Esophagus muscularis mucosa (tissue), 4 donors: ENCODE measurements around the gene LEP. TPM values are rescaled to one million over a fixed set of nuclear protein-coding genes. Genes with fewer than 3 reads are reported as not detected.
A peak's percentile ranks its signal among the peaks of the same experiment; 100 is the strongest.

Experiments
- DNase-seq: peaks from one replicate; pipeline ENCODE4 v3.0.0-alpha.2; 2017; ENCODE audit errors: extremely low spot score
- H3K27ac ChIP-seq, 4 donors: fragments of 200-600 bp; sonication (generic); replicated peaks in 1 of 4; 1 replicate in 3 of 4; 2 replicates in 1 of 4; pipeline ENCODE4 v1.5.1; 2016 to 2019; ENCODE audit warnings: mild to moderate bottlenecking in 1 of 4
- H3K27me3 ChIP-seq, 4 donors: fragments of 200-600 bp; sonication (generic); one replicate each; pipeline versions ENCODE4 v1.5.1 to v1.6.0; 2016 to 2019
- H3K36me3 ChIP-seq, 4 donors: fragments of 200-600 bp; sonication (generic); one replicate each; pipeline ENCODE4 v1.5.1; 2016 to 2019
- H3K4me1 ChIP-seq, 4 donors: fragments of 200-600 bp; sonication (generic); one replicate each; pipeline ENCODE4 v1.5.1; 2016 to 2019
- H3K4me3 ChIP-seq, 4 donors: fragments of 200-600 bp; sonication (generic); 1 replicate in 2 of 4; 2 replicates in 2 of 4; pipeline ENCODE4 v1.5.1; 2016 to 2019; ENCODE audit warnings: mild to moderate bottlenecking in 4 of 4, moderate library complexity in 1 of 4
- H3K9me3 ChIP-seq, 4 donors: fragments of 200-600 bp; sonication (generic); 1 replicate in 3 of 4; 2 replicates in 1 of 4; pipeline ENCODE4 v1.5.1; 2016 to 2019
- CTCF ChIP-seq, 3 experiments: fragments of 200-600 bp in 2 of 3; fragments of 450-650 bp in 1 of 3; sonication (generic) in 2 of 3; IDR thresholded peaks; one replicate each; pipeline ENCODE4 v1.5.1; 2017 to 2019; ENCODE audit warnings: antibody characterized with exemption in 3 of 3, mild to moderate bottlenecking in 2 of 3, moderate library complexity in 1 of 3
- EP300 ChIP-seq: sonication (generic); formaldehyde crosslinking; IDR thresholded peaks from one replicate; pipeline ENCODE4 v1.6.1; 2017; ENCODE audit warnings: antibody characterized with exemption
- POLR2A ChIP-seq: fragments of 450-650 bp; IDR thresholded peaks from one replicate; pipeline ENCODE4 v1.6.1; 2017; ENCODE audit warnings: antibody characterized with exemption, moderate library complexity, mild to moderate bottlenecking, low read depth
- POLR2AphosphoS5 ChIP-seq, 2 donors: sonication (generic); formaldehyde crosslinking; IDR thresholded peaks; one replicate each; pipeline ENCODE4 v1.6.1; 2017; ENCODE audit warnings: antibody characterized with exemption in 2 of 2
- WGBS: methylation state at CpG from one replicate; pipeline ENCODE4 v1.1.5; 2018; 5-methylcytosine and 5-hydroxymethylcytosine counted together
- intact Hi-C: fragments of 100-400 bp; cut with DNase I; formaldehyde crosslinking; loops from one replicate; pipeline ENCODE4 v1.15.1; 2023
- total RNA-seq, 4 donors: library from RNA; depleted of rRNA; stranded (reverse); fragments of >200 nt; gene quantifications; one replicate each; pipeline versions ENCODE4 v1.1.0 to v1.2.1, GENCODE V29; 2016

LEP gene
- total RNA-seq, 4 donors from 2014 or later: not detected

DNA sequence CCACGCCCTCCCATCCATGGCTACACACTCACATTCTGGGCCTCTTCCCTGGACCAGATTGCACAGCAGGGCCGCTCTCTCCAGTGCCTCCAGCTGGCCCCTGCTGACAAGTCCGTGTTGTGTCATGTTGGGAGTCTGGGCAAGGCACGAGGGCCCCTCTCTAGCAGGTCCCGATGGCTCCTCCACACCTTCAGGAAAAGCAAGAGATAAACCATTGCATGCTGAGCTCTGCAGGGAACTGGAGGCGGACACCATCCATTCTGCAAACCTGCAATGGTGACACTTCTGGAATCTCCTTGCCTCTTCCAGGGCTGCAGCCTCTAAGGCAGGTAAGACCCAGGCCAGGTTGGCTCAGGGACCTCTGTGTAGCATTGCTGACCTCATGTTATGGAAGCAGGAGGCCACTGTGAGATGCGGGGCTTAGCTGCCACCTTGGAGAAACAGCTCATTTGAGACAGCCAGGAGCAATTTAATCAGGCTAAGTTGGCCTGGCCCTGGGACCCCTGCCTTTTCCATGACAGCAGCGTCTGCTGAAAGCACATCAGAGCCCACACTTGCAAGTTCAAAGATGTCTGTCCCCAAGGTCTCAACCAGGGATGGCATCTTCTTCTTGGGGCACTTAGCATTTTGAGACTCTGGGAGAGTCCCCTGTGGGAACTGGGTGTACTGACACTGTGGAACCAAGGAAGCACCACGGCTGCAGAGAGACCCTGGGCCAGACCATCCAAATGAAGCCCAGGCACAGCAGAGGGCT, 34.2 kb upstream of the LEP start:
- 94% methylated on average over 6 of the region's 9 CpGs for WGBS
- TF ChIP-seq CTCF (IDR thresholded peaks at IDR 0.05) (no peak), POLR2A (no peak), EP300 (no peak), POLR2AphosphoS5 (IDR thresholded peaks at IDR 0.05) (no peak)
- H3K27me3 ChIP-seq: peaks cover 0 to 97% (median 9%) of the 10 kb centered on the region in 4 donors
- H3K4me3 ChIP-seq: no peak overlapping the region
- DNase-seq: no peak
- H3K9me3 ChIP-seq: no peaks in the 10 kb centered on the region
- H3K36me3 ChIP-seq: no peaks in the 10 kb centered on the region
- peaks cover 0 to 13% (median 6%) of the 10 kb centered on the region in 4 donors for H3K4me1 ChIP-seq
- intact Hi-C loops: no loop called here
- H3K27ac ChIP-seq: no peak overlapping the region

- TF ChIP-seq EP300 (no peak), CTCF (IDR thresholded peaks at IDR 0.05) (no peak), POLR2A (no peak), POLR2AphosphoS5 (IDR thresholded peaks at IDR 0.05) (no peak)
These were observed 33.5 kb upstream of the LEP start for GRCh38 chr7:128207609-128208008.

GRCh38 chr7:128209229-128210035, 31.6 kb upstream of the LEP start:
- intact Hi-C loops: loop anchor here (1.0 to 2.0 kb wide), 2 partner anchors 74 to 501 kb away; no protein-coding TSS in a partner anchor
- peak; percentile 97 to 99 (median 98) for TF ChIP-seq CTCF (IDR thresholded peaks at IDR 0.05)
- no peak for TF ChIP-seq POLR2A
- TF ChIP-seq POLR2AphosphoS5 (IDR thresholded peaks at IDR 0.05): peak in 1 of 2 donors; percentile 38
- H3K9me3 ChIP-seq: no peaks in the 10 kb centered on the region
- DNase-seq: no peak
- peaks cover 0 to 13% (median 5%) of the 10 kb centered on the region in 4 donors for H3K4me1 ChIP-seq
- H3K27ac ChIP-seq: no peak overlapping the region
- H3K36me3 ChIP-seq: no peaks in the 10 kb centered on the region
- peaks cover 0 to 75% (median 0%) of the 10 kb centered on the region in 4 donors for H3K27me3 ChIP-seq
- no peak overlapping the region for H3K4me3 ChIP-seq
- WGBS: 22% methylated on average over 18 of the region's 28 CpGs

More at GRCh38 chr7:128207609-128208008, 33.5 kb upstream of the LEP start:
- Histone ChIP-seq H3K36me3 (no peaks in the 10 kb centered on the region), H3K27me3 (peaks cover 0 to 92% (median 3%) of the 10 kb centered on the region in 4 donors), H3K9me3 (no peaks in the 10 kb centered on the region), H3K4me3 (no peak overlapping the region), H3K4me1 (peaks cover 0 to 13% (median 5%) of the 10 kb centered on the region in 4 donors), H3K27ac (no peak overlapping the region)
- no peak for DNase-seq
- intact Hi-C loops: loop anchor here (2.0 kb wide), 1 partner anchor 499 kb away; no protein-coding TSS in a partner anchor
- whole genome bisulfite sequencing: 49% methylated on average over 2 of the region's 4 CpGs

DNA sequence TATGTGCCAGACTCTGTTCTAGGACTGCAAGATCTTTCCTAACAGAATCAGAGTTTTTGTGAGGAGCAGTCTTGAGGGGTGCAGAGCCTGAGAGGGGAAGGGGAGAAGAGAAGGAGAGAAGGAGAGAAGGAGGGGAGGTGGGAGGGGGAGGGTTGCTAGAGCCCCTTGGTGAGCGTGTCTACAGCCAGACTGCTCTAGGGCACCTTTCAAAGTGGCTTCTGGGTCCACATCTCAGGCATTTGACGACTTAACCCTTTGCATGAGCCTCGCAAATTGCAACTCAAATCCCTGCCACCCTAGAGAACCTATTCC, 31.1 kb upstream of the LEP start:
- TF ChIP-seq POLR2A: no peak
- TF ChIP-seq POLR2AphosphoS5 (IDR thresholded peaks at IDR 0.05): no peak
- TF ChIP-seq EP300: no peak
- TF ChIP-seq CTCF (IDR thresholded peaks at IDR 0.05): no peak
- Histone ChIP-seq H3K27me3 (peaks cover 0 to 70% (median 0%) of the 10 kb centered on the region in 4 donors), H3K36me3 (no peaks in the 10 kb centered on the region), H3K27ac (no peak overlapping the region), H3K9me3 (no peaks in the 10 kb centered on the region), H3K4me3 (no peak overlapping the region), H3K4me1 (peaks cover 0 to 13% (median 5%) of the 10 kb centered on the region in 4 donors)
- intact Hi-C loops: no loop called here
- DNase-seq: no peak
- WGBS: 30% methylated on average over 3 of the region's 3 CpGs
